GM12878 (cell line): ENCODE measurements around the gene OSBPL5. TPM values are rescaled to one million over a fixed set of nuclear protein-coding genes. Genes with fewer than 3 reads are reported as not detected.

Experiments
- ATAC-seq: fragments of 200-7000 bp; cut with Tn5 transposase; 3 replicates; pipeline ENCODE4 v1.9.1; 2020; ENCODE audit warnings: mild to moderate bottlenecking, moderate library complexity
- BruUV-seq: library from RNA; stranded (reverse); fragments of 400-500 nt; replicated peaks from 2 replicates; lab custom pipeline; 2021; lab: Mats Ljungman, UMichigan
- CTCF ChIA-PET: fragments of 300-600 bp; sonication (Branson Sonifier 250); formaldehyde crosslinking; extraction: SDS; loops from one replicate; lab custom pipeline; 2021; ENCODE audit warnings: inconsistent platforms; lab: Yijun Ruan, JAX
- POLR2A ChIA-PET: fragments of 350-600 bp; formaldehyde crosslinking; extraction: SDS; loops from one replicate; lab custom pipeline; 2021; ENCODE audit warnings: inconsistent platforms; lab: Charles Lee
- RAD21 ChIA-PET: fragments of 300-600 bp; sonication (Branson Sonifier 250); formaldehyde crosslinking; loops from one replicate; lab custom pipeline; 2023; ENCODE audit warnings: antibody characterized with exemption; ENCODE audit not compliant: unreplicated experiment; lab: Charles Lee
- SMC1A ChIA-PET: fragments of 300-600 bp; sonication (Branson Sonifier 250); formaldehyde crosslinking; loops from one replicate; lab custom pipeline; 2023; ENCODE audit not compliant: unreplicated experiment, uncharacterized antibody; lab: Charles Lee
- DNase-seq: peaks from one replicate; pipeline ENCODE4 v3.0.0-alpha.2; 2011; ENCODE audit warnings: low read depth, low spot score
- FAIRE-seq: peaks from 3 replicates; lab custom pipeline; 2011; peaks lifted over from hg19 to GRCh38; lab: Jason Lieb, UNC
- H2AFZ ChIP-seq: 2 replicates; pipeline ENCODE4 v1.6.0; 2011; ENCODE audit warnings: low read depth, low read length, control low read depth; ENCODE audit not compliant: control insufficient read depth
- H3K27ac ChIP-seq: 2 replicates; pipeline ENCODE4 v1.5.1; 2011; ENCODE audit warnings: control low read depth; ENCODE audit not compliant: control insufficient read depth, insufficient read depth
- H3K27me3 ChIP-seq, 2 experiments: replicated peaks in 1 of 2; 2 replicates each; pipeline versions ENCODE4 v1.6.0 to v1.6.1; 2011; ENCODE audit warnings: low read length in 1 of 2; ENCODE audit not compliant: control insufficient read depth in 2 of 2, insufficient read depth in 2 of 2
- H3K36me3 ChIP-seq, 2 experiments: 2 replicates each; pipeline ENCODE4 v1.5.1; 2011; ENCODE audit warnings: low read length in 1 of 2; ENCODE audit not compliant: control insufficient read depth in 2 of 2, insufficient read depth in 2 of 2
- H3K4me1 ChIP-seq: 2 replicates; pipeline ENCODE4 v1.6.1; 2011; ENCODE audit warnings: mild to moderate bottlenecking, low read length, moderate library complexity, mixed read lengths; ENCODE audit not compliant: control insufficient read depth, insufficient read depth
- H3K4me2 ChIP-seq: 2 replicates; pipeline ENCODE4 v1.6.0; 2011; ENCODE audit warnings: control low read depth; ENCODE audit not compliant: control insufficient read depth, insufficient read depth
- H3K4me3 ChIP-seq: fragments of 200-600 bp; sonication (generic); 2 replicates; pipeline ENCODE4 v1.5.1; 2016
- H3K79me2 ChIP-seq: 2 replicates; pipeline ENCODE4 v1.6.0; 2011; ENCODE audit warnings: low read length; ENCODE audit not compliant: control insufficient read depth, insufficient read depth
- H3K9ac ChIP-seq: 2 replicates; pipeline ENCODE4 v1.8.0; 2011; ENCODE audit warnings: low read length, control low read depth, mixed read lengths; ENCODE audit not compliant: control insufficient read depth, insufficient read depth
- H3K9me3 ChIP-seq: replicated peaks from 3 replicates; pipeline ENCODE4 v1.5.1; 2011; ENCODE audit warnings: mild to moderate bottlenecking, low read length; ENCODE audit not compliant: control insufficient read depth, insufficient read depth
- H4K20me1 ChIP-seq: 2 replicates; pipeline ENCODE4 v1.6.0; 2011; ENCODE audit not compliant: control insufficient read depth, insufficient read depth
- ASH2L ChIP-seq: fragments of 300-600, 200-600 bp; sonication (generic); IDR thresholded peaks from 2 replicates; pipeline ENCODE4 v1.6.1; 2017; ENCODE audit warnings: low read depth, mild to moderate bottlenecking, borderline replicate concordance
- DPF2 ChIP-seq: fragments of 450-650 bp; IDR thresholded peaks from 2 replicates; pipeline ENCODE4 v1.6.1; 2017; ENCODE audit warnings: mild to moderate bottlenecking
- EP300 ChIP-seq, 2 experiments: fragments of 150-350 bp in 1 of 2; IDR thresholded peaks; 2 replicates each; pipeline ENCODE4 v1.6.1; 2011 to 2012; ENCODE audit warnings: low read depth in 2 of 2, low read length in 2 of 2, borderline replicate concordance in 1 of 2, improper control_type of control experiment in 1 of 2, inconsistent platforms in 1 of 2; ENCODE audit not compliant: control insufficient read depth in 1 of 2
- POLR2AphosphoS2 ChIP-seq: IDR thresholded peaks from 2 replicates; pipeline ENCODE4 v1.6.1; 2011; ENCODE audit warnings: low read depth, mild to moderate bottlenecking, low read length, improper control_type of control experiment, moderate library complexity
- SMAD5 ChIP-seq: IDR thresholded peaks from 2 replicates; pipeline ENCODE4 v1.6.1; 2016; ENCODE audit warnings: antibody characterized with exemption, low read depth
- STAT1 ChIP-seq: fragments of 450-650 bp; conservative IDR thresholded peaks from 2 replicates; pipeline ENCODE4 v1.6.1; 2014; ENCODE audit warnings: antibody characterized with exemption, mild to moderate bottlenecking
- WGBS: methylation state at CpG from one replicate; pipeline ENCODE4 v1.1.6; 2016; ENCODE audit warnings: low lambda C conversion rate; ENCODE audit not compliant: insufficient replicate concordance, insufficient coverage; ENCODE audit errors: missing lambda C conversion rate; 5-methylcytosine and 5-hydroxymethylcytosine counted together
- in situ Hi-C: fragments of 300-500 bp; cut with MboI; formaldehyde crosslinking; loops from 9 replicates; pipeline ENCODE4 v1.14.3; 2018; ENCODE audit warnings: mixed read lengths
- intact Hi-C: fragments of 100-400 bp; cut with micrococcal nuclease; formaldehyde crosslinking; loops from one replicate; pipeline ENCODE4 v1.14.2; 2022; ENCODE audit not compliant: unreplicated experiment
- polyA plus RNA-seq, 11 experiments: library from polyadenylated mRNA; depleted of rRNA in 4 of 11; unstranded in 6 of 11; stranded (reverse) in 5 of 11; fragments of >200 nt; fragmentation: Nextera tagmentation in 4 of 11; fragmentation: Illumina TruSeq in 1 of 11; extraction: Ambion mirVana in 4 of 11; extraction: Trizol in 1 of 11; gene quantifications; 1 replicate in 1 of 11; 2 replicates in 10 of 11; pipeline versions ENCODE4 v1.2.1 to v1.2.3, GENCODE V29; 2011 to 2016; ENCODE audit warnings: inconsistent platforms in 2 of 11, missing spikeins in 2 of 11, low read depth in 1 of 11
- total RNA-seq, 4 experiments: library from RNA; depleted of rRNA in 3 of 4; stranded (reverse); fragments of >200 nt in 3 of 4; fragmentation: Illumina TruSeq in 1 of 4; extraction: Trizol in 1 of 4; gene quantifications; 2 replicates each; pipeline versions ENCODE4 v1.2.1 to v1.2.3, GENCODE V29; 2013 to 2021
- TF ChIP-seq, protein P1 (sequence below): IDR thresholded peaks from 2 replicates; pipeline ENCODE4 v1.6.1; 2012; ENCODE audit warnings: low read depth, low read length, improper control_type of control experiment
- TF ChIP-seq, protein P2 (sequence below): fragments of 450-650 bp; formaldehyde crosslinking; IDR thresholded peaks from 2 replicates; pipeline ENCODE4 v1.5.0; 2022; ENCODE audit warnings: mild to moderate bottlenecking, missing genetic modification characterization

OSBPL5 gene
- total and polyA plus RNA-seq, 10 of the 15 experiments (the other 5 are each of a cell fraction or from before 2014, with no cell fraction given): not detected

DNA sequence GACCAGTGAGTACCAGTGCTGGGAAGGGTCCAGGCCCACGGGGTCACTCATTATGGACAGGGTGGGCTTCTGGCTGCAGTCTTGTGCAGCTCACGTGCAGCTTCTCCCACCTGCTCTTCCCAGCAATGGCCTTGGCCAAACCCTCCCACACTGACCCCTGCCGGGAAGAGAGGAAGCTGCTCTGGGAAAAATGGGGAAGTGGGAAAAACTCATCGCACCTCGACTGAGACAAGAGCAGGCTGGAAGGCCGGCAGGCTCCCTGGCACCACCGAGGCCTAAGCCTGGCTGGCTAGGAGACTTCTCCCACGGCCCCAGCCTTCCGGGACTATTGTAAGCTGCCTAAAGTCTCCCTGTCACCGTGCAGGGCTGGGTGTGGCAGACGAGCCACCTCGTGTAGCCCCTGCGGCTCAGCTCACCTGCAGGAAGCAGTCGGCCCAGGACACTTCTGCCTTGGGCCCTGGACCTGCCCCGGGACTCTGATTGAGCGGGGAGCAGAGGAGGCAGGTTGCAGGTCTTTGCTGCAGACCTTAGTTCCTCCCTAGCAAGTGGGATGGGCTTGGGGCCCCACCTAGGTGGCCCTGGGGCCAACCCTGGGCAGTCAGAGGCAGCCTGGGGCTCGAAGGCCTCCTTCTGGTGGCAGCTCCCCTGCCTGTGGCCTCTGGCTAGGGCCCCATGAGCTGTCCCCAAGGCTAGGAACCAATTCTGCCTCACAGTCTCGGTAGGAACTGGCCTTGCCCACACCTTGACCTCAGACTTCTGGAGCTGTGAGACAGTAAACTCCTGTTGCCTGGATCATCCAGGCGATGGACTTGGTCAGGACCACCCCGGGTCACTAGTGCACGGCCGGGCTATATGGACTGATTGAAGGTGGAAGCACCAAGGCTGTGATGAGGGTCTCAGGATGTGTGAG, 30.4 kb upstream of the OSBPL5 start (continued):
- no peak for TF ChIP-seq EP300 (IDR thresholded peaks at IDR 0.05; ENCODE audit: borderline replicate concordance in 1 of 2, control insufficient read depth in 1 of 2, low read depth in 2 of 2, low read length in 2 of 2)

DNA sequence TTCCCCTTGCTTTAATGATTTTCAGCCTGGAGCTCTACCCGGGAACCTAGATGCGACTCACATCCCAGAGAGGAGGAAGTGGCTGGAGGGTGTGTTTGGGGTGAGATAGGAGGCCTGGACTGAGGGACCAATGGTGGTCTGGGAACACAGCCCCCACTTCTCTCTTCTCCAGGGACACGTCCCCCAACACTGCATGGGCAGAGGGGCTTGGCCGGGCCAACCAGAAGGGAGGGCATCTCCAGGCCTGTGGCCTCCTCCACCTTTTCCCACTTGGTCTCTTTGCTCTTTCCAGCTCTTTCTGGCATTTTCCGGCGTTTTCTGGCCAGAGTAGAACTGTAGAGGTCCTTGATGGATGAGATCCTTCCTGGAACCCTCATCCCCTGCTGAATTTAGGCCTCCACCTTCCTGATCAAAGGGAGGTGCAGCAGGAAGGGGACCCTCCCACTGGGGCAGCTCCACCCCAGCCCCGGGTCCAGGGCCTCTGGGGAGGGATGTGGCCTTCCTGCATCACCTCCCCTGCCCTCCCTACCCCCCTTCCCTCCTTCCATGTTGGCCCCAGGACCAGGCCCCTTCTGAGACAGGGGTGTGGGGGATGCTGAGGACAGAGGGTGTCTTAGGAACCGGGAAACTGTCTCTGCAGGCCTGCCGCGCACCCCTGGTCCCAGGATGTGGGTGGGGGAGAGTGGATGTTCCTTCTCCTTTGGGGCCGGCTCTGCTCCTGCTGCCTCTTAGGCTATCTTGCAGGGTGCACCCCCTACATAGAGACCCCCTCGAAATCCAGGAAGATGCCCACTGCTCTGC, 29.1 kb upstream of the OSBPL5 start:
- ATAC-seq (no peak), FAIRE-seq (no peak), DNase-seq (no peak)
- Histone ChIP-seq H3K4me3 (no peak overlapping the region), H3K27me3 (no peaks in the 10 kb centered on the region; a peak in 1 of 4 replicates), H3K9ac (no peak overlapping the region), H3K9me3 (no peaks in the 10 kb centered on the region), H3K79me2 (no peaks in the 10 kb centered on the region), H2AFZ (no peak overlapping the region), H3K27ac (no peak overlapping the region), H4K20me1 (no peaks in the 10 kb centered on the region), H3K4me2 (no peak overlapping the region), H3K4me1 (no peaks in the 10 kb centered on the region), H3K36me3 (no peaks in the 10 kb centered on the region)
- in situ Hi-C loops (no loop called here), intact Hi-C loops (no loop called here)
- ChIA-PET POLR2A (no interaction called here), SMC1A (no interaction called here), RAD21 (no interaction called here), CTCF (no interaction called here)
- BruUV-seq: no TSS peak
- 8% methylated on average over 8 of the region's 12 CpGs for WGBS
- TF ChIP-seq ASH2L: no peak
- no peak for TF ChIP-seq DPF2
- TF ChIP-seq, protein P1, sequence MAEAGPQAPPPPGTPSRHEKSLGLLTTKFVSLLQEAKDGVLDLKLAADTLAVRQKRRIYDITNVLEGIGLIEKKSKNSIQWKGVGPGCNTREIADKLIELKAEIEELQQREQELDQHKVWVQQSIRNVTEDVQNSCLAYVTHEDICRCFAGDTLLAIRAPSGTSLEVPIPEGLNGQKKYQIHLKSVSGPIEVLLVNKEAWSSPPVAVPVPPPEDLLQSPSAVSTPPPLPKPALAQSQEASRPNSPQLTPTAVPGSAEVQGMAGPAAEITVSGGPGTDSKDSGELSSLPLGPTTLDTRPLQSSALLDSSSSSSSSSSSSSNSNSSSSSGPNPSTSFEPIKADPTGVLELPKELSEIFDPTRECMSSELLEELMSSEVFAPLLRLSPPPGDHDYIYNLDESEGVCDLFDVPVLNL: no peak
- no peak for TF ChIP-seq POLR2AphosphoS2
- TF ChIP-seq STAT1: no peak
- TF ChIP-seq SMAD5: no peak
- TF ChIP-seq, protein P2, sequence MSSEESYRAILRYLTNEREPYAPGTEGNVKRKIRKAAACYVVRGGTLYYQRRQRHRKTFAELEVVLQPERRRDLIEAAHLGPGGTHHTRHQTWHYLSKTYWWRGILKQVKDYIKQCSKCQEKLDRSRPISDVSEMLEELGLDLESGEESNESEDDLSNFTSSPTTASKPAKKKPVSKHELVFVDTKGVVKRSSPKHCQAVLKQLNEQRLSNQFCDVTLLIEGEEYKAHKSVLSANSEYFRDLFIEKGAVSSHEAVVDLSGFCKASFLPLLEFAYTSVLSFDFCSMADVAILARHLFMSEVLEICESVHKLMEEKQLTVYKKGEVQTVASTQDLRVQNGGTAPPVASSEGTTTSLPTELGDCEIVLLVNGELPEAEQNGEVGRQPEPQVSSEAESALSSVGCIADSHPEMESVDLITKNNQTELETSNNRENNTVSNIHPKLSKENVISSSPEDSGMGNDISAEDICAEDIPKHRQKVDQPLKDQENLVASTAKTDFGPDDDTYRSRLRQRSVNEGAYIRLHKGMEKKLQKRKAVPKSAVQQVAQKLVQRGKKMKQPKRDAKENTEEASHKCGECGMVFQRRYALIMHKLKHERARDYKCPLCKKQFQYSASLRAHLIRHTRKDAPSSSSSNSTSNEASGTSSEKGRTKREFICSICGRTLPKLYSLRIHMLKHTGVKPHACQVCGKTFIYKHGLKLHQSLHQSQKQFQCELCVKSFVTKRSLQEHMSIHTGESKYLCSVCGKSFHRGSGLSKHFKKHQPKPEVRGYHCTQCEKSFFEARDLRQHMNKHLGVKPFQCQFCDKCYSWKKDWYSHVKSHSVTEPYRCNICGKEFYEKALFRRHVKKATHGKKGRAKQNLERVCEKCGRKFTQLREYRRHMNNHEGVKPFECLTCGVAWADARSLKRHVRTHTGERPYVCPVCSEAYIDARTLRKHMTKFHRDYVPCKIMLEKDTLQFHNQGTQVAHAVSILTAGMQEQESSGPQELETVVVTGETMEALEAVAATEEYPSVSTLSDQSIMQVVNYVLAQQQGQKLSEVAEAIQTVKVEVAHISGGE (CRISPR knock-in tag): no peak
